ENCODE results near the gene RNU5B-1. TPM values are rescaled to one million over a fixed set of nuclear protein-coding genes. Genes with fewer than 3 reads are reported as not detected.
A peak's percentile ranks its signal among the peaks of the same experiment; 100 is the strongest.

Gene RNU5B-1
- total RNA-seq, 1 experiment from 2014 or later = not detected

DNA sequence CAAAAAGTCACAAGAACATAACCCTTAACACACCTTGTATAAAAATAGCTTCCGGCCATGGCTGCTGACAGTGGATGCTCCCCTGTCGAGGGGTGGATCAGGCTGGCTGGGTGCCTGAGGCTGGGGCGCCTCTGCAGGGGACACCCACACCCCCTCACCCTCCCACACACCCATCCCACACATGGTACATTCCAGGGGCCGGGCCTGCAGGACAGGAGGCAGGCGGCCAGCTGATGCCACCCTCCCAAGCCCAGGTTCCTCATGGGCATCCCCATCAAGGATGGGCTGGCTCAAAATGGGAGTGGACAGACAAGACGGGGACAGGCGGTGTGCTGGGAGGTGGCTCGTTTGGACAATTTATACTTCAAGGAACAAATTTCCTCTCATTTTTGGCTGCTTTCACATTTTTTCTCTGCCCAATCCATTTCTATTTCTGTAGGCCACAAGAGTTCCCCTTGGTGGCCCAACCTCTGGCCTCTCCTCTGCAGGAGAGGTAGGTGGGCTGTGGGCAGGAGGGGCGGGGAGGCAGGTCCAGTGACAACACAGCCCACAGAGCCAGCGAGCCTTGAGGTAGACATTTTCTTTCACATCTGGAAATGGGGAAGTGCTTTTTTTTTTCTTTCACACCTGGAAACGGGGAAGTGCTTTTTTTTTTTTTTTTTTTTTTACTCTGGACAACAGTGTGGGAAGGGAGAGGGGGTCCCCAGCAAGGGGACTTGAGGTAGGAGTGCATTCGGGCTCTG, 23.3 kb downstream of the RNU5B-1 start:
- Mint-ChIP-seq H3K9me3 (ENCODE audit: unreplicated experiment) (no peaks in the 10 kb centered on the region), H3K27me3 (ENCODE audit: insufficient read depth, unreplicated experiment) (no peaks in the 10 kb centered on the region), H3K27ac (ENCODE audit: low read depth, unreplicated experiment) (peak overlapping the region; percentile 39), H3K36me3 (ENCODE audit: insufficient read depth, unreplicated experiment) (no peaks in the 10 kb centered on the region), H3K4me3 (ENCODE audit: unreplicated experiment) (no peak overlapping the region), H3K4me1 (ENCODE audit: insufficient read depth, unreplicated experiment) (no peaks in the 10 kb centered on the region)
- ChIA-PET POLR2A (no interaction called here), CTCF (interaction anchor here (1.0 kb wide), 1 partner anchor 59 kb away, joined by 3 read pairs; no protein-coding TSS in a partner anchor)
- intact Hi-C loops (cut with micrococcal nuclease) = no loop called here
- TF ChIP-seq CTCF (IDR thresholded peaks at IDR 0.05; ENCODE audit: unreplicated experiment) = no peak
- no peak for DNase-seq (ENCODE audit: unreplicated experiment)
- BruUV-seq (replicated peaks) = no TSS peak

DNA sequence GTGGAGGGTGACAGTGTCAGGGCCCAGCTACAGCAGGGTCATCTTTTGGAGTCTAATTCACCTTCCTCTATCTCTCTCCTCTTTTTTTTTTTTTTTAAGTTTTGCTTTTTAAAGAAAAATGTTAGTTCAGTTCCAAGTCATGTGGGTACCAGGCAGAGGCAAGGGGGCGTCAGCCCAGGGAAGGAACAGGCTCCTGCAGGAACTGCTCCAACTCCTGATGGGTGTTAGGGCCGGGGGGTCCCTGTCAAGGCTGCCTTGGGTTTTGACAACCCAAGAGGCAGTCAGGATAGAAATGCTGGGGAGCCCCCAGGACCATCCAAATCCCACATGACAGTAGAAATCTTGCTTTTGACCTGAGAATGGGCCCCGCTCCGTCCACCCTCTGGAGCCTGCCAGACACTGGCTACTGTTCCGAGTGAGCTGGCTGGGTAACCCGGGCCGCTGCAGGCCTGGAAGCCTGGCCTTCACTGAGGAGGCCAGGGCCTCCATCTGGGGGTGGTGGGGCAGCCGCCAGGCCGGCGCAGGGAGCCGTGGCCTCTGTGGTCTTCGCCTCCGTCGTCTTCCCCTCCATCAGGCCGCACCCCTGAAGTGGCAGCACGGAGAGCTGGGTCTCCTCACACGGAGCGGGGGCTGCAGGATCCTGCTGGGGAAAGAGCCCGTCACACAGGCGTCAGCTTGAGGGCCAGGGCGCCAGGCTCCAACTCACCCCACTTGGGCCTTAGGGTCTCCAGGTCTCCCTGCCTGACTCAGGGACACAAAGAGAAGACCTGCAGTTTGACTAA, 24.2 kb downstream of the RNU5B-1 start:
- Mint-ChIP-seq H3K27me3 (ENCODE audit: insufficient read depth, unreplicated experiment) (no peaks in the 10 kb centered on the region), H3K27ac (ENCODE audit: low read depth, unreplicated experiment) (no peak overlapping the region), H3K9me3 (ENCODE audit: unreplicated experiment) (no peaks in the 10 kb centered on the region), H3K4me3 (ENCODE audit: unreplicated experiment) (no peak overlapping the region), H3K36me3 (ENCODE audit: insufficient read depth, unreplicated experiment) (no peaks in the 10 kb centered on the region), H3K4me1 (ENCODE audit: insufficient read depth, unreplicated experiment) (no peaks in the 10 kb centered on the region)
- CTCF ChIA-PET = interaction anchor here (0.7 to 1.0 kb wide), 2 partner anchors 57 to 1342 kb away, joined by 3 read pairs; no protein-coding TSS in a partner anchor
- POLR2A ChIA-PET = no interaction called here
- no TSS peak for BruUV-seq (replicated peaks)
- no peak for DNase-seq (ENCODE audit: unreplicated experiment)
- intact Hi-C loops (cut with micrococcal nuclease) = no loop called here
- no peak for TF ChIP-seq CTCF (IDR thresholded peaks at IDR 0.05; ENCODE audit: unreplicated experiment)

- H3K27ac Mint-ChIP-seq (ENCODE audit: low read depth, unreplicated experiment) = no peak overlapping the region
- TF ChIP-seq CTCF (IDR thresholded peaks at IDR 0.05; ENCODE audit: unreplicated experiment) = no peak
- no TSS peak for BruUV-seq (replicated peaks)
- H3K4me1 Mint-ChIP-seq (ENCODE audit: insufficient read depth, unreplicated experiment) = no peaks in the 10 kb centered on the region
- CTCF ChIA-PET = interaction anchor here (0.7 to 2.3 kb wide), 3 partner anchors 11 to 1341 kb away, joined by 3 to 9 read pairs (median 3); no protein-coding TSS in a partner anchor
- DNase-seq (ENCODE audit: unreplicated experiment) = no peak
- intact Hi-C loops (cut with micrococcal nuclease) = no loop called here
- H3K27me3 Mint-ChIP-seq (ENCODE audit: insufficient read depth, unreplicated experiment) = no peaks in the 10 kb centered on the region
- no peaks in the 10 kb centered on the region for H3K9me3 Mint-ChIP-seq (ENCODE audit: unreplicated experiment)
- H3K36me3 Mint-ChIP-seq (ENCODE audit: insufficient read depth, unreplicated experiment) = no peaks in the 10 kb centered on the region
- POLR2A ChIA-PET = no interaction called here
- H3K4me3 Mint-ChIP-seq (ENCODE audit: unreplicated experiment) = no peak overlapping the region
These were observed 25.0 kb downstream of the RNU5B-1 start for GRCh38 chr15:65329288-65329983.
